ENCODE data around the gene ZNF607. TPM values are rescaled to one million over a fixed set of nuclear protein-coding genes. Genes with fewer than 3 reads are reported as not detected.

Gene ZNF607
- total and polyA plus RNA-seq, 2 experiments from 2014 or later, result 3.2 to 11.4 TPM

- no peak for TF ChIP-seq ZNF462 (CRISPR knock-in tag; IDR thresholded peaks at IDR 0.05)
Observed at GRCh38 chr19:37716140-37716539, 3.4 kb downstream of the ZNF607 start (continued).

- Histone ChIP-seq H3K4me2 (no peak overlapping the region), H3F3A (replicated peaks; ENCODE audit: low read depth) (no peaks in the 10 kb centered on the region), H4K20me1 (replicated peaks; ENCODE audit: insufficient read depth) (no peaks in the 10 kb centered on the region), H2AFZ (no peak overlapping the region), H3K27me3 (ENCODE audit: insufficient read depth) (no peaks in the 10 kb centered on the region), H3K79me2 (replicated peaks; ENCODE audit: insufficient read depth) (peaks cover 3% of the 10 kb centered on the region), H3K27ac (ENCODE audit: low read depth) (no peak overlapping the region), H3K36me3 (ENCODE audit: insufficient read depth) (peaks cover 11% of the 10 kb centered on the region; the same call in 1 of the 2 replicates), H3K9me2 (ENCODE audit: insufficient read depth) (no peaks in the 10 kb centered on the region), H3K4me3 (no peak overlapping the region), H3K4me1 (ENCODE audit: insufficient read depth) (no peaks in the 10 kb centered on the region)
- Mint-ChIP-seq H3K27ac (no peak overlapping the region), H3K9me3 (no peaks in the 10 kb centered on the region; the same call in 2 of the 3 replicates), H3K27me3 (ENCODE audit: insufficient read depth, low read depth, poor library complexity) (peaks cover 2% of the 10 kb centered on the region), H3K4me3 (no peak overlapping the region), H3K36me3 (ENCODE audit: low read depth) (peaks cover 80% of the 10 kb centered on the region), H3K4me1 (peaks cover 2% of the 10 kb centered on the region; the same call in 2 of the 3 replicates)
- ATAC-seq (no peak), DNase-seq (ENCODE audit: low spot score) (no peak)
- no peak for TF ChIP-seq ZNF462 (CRISPR knock-in tag; IDR thresholded peaks at IDR 0.05)
- no peak for TF ChIP-seq REST (IDR thresholded peaks at IDR 0.05; ENCODE audit: unreplicated experiment)
- no peak for TF ChIP-seq NANOG (IDR thresholded peaks at IDR 0.05; ENCODE audit: borderline replicate concordance)
- TF ChIP-seq ZNF114 (CRISPR knock-in tag; IDR thresholded peaks at IDR 0.05), result no peak
- TF ChIP-seq JUNB (IDR thresholded peaks at IDR 0.05; ENCODE audit: unreplicated experiment), result no peak
Observed at GRCh38 chr19:37706052-37706605, 13.4 kb downstream of the ZNF607 start.

All from GM23338 (cell line).